A549 treated with Hydrocortisone at 1 μM for 4 hours (cell line): ENCODE measurements around the gene LYZL2. TPM values are rescaled to one million over a fixed set of nuclear protein-coding genes. Genes with fewer than 3 reads are reported as not detected.

Experiments used
- total RNA-seq: library from RNA; stranded (reverse); fragments of 200-300 nt; extraction: Qiagen RNA extraction; gene quantifications from 5 replicates; pipeline ENCODE4 v1.2.3, GENCODE V29; 2022

Gene LYZL2
- not detected in 5 replicates for total RNA-seq

GRCh38 chr10:30629653-30630052 is at the start of gene LYZL2:
LYZL2 (minus strand) TSS chr10:30629753; CDS start chr10:30626915, 2,838 bp downstream.

Other genes with a start within 250 kb of the LYZL2 start
- 9.5 to 14.1 TPM (median 13.9 TPM) in 5 replicates for gene MAP3K8, start 195.6 kb downstream of the LYZL2 start, total RNA-seq